Measurements from ENCODE around the gene CCDC71.

Gene CCDC71

DNA sequence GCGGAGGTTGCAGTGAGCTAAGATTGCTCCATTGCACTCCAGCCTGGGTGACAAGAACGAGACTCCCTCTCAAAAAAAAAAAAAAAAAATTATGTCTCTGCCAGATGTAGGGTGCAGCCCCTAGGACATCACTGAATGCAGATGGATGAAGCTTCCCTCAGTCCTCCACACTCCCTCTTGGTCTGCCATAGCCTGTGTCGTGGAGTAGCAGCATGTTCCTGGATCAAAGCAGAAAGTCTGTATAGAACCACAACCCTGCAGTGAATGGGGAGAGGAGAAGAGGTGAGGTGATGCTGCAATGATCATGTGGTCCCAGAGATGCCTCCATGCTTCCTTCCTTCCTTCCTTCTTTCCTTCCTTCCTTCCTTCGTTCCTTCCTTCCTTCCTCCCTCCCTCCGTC is 18.0 kb downstream of the CCDC71 start:
- TF ChIP-seq, protein P1, sequence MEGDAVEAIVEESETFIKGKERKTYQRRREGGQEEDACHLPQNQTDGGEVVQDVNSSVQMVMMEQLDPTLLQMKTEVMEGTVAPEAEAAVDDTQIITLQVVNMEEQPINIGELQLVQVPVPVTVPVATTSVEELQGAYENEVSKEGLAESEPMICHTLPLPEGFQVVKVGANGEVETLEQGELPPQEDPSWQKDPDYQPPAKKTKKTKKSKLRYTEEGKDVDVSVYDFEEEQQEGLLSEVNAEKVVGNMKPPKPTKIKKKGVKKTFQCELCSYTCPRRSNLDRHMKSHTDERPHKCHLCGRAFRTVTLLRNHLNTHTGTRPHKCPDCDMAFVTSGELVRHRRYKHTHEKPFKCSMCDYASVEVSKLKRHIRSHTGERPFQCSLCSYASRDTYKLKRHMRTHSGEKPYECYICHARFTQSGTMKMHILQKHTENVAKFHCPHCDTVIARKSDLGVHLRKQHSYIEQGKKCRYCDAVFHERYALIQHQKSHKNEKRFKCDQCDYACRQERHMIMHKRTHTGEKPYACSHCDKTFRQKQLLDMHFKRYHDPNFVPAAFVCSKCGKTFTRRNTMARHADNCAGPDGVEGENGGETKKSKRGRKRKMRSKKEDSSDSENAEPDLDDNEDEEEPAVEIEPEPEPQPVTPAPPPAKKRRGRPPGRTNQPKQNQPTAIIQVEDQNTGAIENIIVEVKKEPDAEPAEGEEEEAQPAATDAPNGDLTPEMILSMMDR (conservative IDR thresholded peaks at IDR 0.05; ENCODE audit: low read length), result no peak
- H3K4me3 ChIP-seq (ENCODE audit: low read length), result no peak overlapping the region
- DNase-seq (ENCODE audit: low read depth), result no peak

DNA sequence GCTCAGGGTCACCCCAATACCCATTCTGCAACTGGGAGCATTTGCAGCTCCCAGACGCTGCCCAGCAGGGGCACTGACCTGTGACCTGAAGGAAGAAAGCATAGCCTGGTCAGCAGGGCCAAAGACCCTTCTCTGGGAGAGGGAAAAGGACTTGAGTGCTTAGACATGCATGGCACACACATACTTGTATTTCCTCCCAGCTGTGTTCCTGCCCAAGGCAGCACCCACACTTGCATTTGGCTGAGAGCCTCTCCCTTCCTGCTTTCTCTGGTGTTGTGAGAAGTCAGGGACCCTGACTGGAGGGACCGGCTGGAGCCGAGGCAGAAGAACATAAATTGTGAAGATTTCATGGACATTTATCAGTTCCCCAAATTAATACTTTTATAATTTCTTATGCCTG is 26.1 kb downstream of the CCDC71 start:
- DNase-seq (ENCODE audit: low read depth), result no peak
- TF ChIP-seq, protein P1 (conservative IDR thresholded peaks at IDR 0.05; ENCODE audit: low read length), result no peak
- no peak overlapping the region for H3K4me3 ChIP-seq (ENCODE audit: low read length)

DNA sequence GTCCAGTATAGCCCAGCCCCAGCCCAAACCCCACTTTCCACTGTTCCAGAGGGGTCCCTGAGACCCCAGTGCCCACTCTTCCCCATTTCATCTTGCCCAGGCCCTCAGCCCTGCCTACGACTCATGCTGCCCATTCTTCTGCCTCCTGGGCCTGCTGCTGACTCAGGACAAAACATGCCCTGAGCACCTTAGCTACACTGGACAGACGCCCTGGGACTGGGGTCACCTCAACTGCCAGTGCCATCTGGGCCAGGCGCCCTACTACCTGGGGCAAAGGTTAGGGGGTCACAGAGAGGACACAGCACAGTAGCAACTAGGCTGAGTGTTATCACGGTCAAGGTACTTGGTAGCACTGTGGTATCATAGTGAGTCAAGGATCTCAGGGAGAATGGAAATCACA is 30.6 kb downstream of the CCDC71 start:
- TF ChIP-seq, protein P1 (conservative IDR thresholded peaks at IDR 0.05; ENCODE audit: low read length), result no peak
- DNase-seq (ENCODE audit: low read depth), result no peak
- no peak overlapping the region for H3K4me3 ChIP-seq (ENCODE audit: low read length)

DNA sequence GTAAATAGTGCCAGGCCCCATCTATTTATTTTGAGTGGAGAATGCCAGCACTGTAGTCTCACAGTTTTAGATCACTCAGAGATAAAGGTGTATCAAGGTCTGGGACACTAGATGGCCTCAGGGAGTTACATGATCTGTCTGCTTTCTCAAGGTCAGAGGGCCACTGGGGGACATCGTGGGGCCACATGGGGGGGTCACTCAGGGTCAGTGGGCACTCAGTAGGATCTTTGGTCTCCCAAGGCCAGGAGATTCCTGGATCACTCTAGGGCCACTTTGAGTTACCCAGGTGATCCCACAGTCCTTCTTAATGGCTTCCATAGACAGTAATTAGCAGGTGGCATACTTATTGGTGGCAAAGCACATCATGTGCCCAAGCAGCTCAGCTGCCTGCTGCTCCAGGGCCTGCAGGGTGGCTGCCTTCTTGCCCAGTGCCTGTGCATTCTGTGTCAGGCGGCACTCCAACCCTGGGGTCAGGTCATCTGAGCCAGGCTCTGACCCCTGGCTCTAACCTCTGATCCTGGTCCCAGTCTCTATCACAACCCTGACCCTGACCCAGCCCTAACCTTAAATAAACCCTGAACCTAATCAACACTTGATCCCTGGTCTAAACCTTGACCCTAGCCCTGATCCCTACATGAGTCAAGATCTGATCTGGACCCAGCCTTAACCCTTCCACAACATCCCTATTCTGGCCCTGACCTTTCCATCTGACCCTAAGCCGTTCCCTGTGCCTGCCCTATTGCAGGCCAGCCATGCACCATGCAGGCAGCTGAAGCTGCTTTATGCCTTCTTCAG is 31.5 kb downstream of the CCDC71 start:
- TF ChIP-seq, protein P1 (conservative IDR thresholded peaks at IDR 0.05; ENCODE audit: low read length), result no peak
- no peak overlapping the region for H3K4me3 ChIP-seq (ENCODE audit: low read length)
- DNase-seq (ENCODE audit: low read depth), result no peak

DNA sequence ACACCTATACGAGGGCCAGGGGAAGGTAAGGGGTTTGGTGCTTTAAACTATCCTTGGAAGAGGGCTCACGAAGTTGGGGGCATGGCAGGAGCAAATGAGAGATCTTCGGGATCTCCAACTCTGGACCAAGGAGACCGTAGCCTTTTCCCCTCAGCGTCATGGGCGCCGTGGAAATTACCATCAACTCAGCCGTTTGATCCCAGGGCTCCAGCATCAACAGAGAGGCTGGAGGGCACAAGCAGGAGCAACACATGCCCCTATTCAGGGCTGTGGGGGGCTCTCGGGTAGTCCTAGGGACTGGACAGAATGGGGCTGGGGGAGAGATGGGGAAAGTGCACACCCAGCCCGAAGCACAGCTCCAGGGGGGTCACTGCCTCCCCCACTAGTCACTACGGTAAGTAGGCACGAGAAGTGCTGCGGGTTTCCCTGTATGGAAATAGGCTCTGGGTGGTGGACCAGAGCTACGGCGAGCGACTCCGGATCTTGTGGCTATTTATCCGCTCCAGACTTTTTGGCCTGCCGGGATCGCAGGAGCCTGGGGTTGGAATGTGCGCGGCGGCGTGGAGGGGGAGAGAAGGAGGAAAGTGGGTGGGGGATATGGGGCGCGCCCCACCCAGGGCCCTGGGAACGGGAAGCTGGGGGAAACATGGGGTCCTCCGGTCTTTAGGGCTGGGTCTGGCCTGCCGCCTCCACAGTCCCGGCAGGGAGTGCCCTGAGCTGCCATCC is 32.7 kb downstream of the CCDC71 start:
- peak overlapping the region; percentile 97 for H3K4me3 ChIP-seq (ENCODE audit: low read length)
- DNase-seq (ENCODE audit: low read depth), result peak; percentile 91
- TF ChIP-seq, protein P1 (conservative IDR thresholded peaks at IDR 0.05; ENCODE audit: low read length), result no peak

GRCh38 chr3:49132437-49133225 is 33.5 kb downstream of the CCDC71 start, which contains the start of gene LAMB2:
TSS of gene LAMB2 (minus strand) at chr3:49133050. CDS start at chr3:49132867, 183 bp downstream.
- peak within 1 kb of the TSS; percentile 97 for H3K4me3 ChIP-seq (ENCODE audit: low read length)
- peak; percentile 85 for DNase-seq (ENCODE audit: low read depth)
- TF ChIP-seq, protein P1 (conservative IDR thresholded peaks at IDR 0.05; ENCODE audit: low read length), result 0 out of 2 replicates have a peak, but pooled peaks have one; percentile 25

All from AG10803 (cell line).